PC-3 (cell line): Measurements from ENCODE around the gene LRRC71.

Experiments
- EZH2 ChIP-seq: fragments of 300-600 bp; sonication (generic); IDR thresholded peaks from one replicate; pipeline ENCODE4 v1.6.1; 2017; ENCODE audit warnings: antibody characterized with exemption, mild to moderate bottlenecking, low read length; ENCODE audit not compliant: unreplicated experiment
- TF ChIP-seq, protein P1 (sequence below): fragments of 300-600 bp; sonication (generic); conservative IDR thresholded peaks from 2 replicates; pipeline ENCODE4 v1.5.1; 2017; ENCODE audit warnings: antibody characterized with exemption, low read depth, mild to moderate bottlenecking, low read length

DNA sequence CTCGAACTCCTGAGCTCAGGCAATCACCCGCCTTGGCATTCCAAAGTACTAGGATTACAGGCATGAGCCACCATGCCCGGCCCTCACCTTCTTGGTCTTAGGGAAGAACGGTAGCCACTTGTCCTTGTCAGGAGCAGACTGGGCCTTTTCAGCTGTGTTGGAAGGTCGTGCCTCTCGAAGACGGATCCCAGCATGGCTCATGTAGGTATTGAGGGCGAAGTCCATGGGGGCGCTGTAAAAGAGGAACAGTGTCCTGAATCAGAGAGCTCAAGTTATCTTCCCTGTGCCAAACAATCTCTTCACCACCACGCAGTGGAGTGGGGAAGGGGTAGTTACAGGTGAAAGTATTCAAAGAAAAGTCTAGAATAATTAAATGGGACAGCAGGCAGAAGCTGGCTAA lies 35.9 kb downstream of the LRRC71 start:
- TF ChIP-seq, protein P1, sequence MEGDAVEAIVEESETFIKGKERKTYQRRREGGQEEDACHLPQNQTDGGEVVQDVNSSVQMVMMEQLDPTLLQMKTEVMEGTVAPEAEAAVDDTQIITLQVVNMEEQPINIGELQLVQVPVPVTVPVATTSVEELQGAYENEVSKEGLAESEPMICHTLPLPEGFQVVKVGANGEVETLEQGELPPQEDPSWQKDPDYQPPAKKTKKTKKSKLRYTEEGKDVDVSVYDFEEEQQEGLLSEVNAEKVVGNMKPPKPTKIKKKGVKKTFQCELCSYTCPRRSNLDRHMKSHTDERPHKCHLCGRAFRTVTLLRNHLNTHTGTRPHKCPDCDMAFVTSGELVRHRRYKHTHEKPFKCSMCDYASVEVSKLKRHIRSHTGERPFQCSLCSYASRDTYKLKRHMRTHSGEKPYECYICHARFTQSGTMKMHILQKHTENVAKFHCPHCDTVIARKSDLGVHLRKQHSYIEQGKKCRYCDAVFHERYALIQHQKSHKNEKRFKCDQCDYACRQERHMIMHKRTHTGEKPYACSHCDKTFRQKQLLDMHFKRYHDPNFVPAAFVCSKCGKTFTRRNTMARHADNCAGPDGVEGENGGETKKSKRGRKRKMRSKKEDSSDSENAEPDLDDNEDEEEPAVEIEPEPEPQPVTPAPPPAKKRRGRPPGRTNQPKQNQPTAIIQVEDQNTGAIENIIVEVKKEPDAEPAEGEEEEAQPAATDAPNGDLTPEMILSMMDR, result no peak
- no peak for TF ChIP-seq EZH2
